HCT116 (cell line): ENCODE results near the gene CDK4. TPM values are rescaled to one million over a fixed set of nuclear protein-coding genes. Genes with fewer than 3 reads are reported as not detected.

Experiments used
- ATAC-seq: fragments of 200-7000 bp; cut with Tn5 transposase; 2 replicates; pipeline ENCODE4 v1.9.1; 2020; ENCODE audit warnings: mild to moderate bottlenecking, moderate library complexity
- BruUV-seq: library from RNA; stranded (reverse); fragments of 400-500 nt; replicated peaks from 2 replicates; lab custom pipeline; 2021; lab: Mats Ljungman, UMichigan
- CTCF ChIA-PET: fragments of 300-600 bp; sonication (Branson Sonifier 250); formaldehyde crosslinking; loops from one replicate; lab custom pipeline; 2021; ENCODE audit warnings: antibody characterized with exemption; lab: Charles Lee
- POLR2A ChIA-PET: fragments of 300-600, 350-600 bp; sonication (Branson Sonifier 250); formaldehyde crosslinking; loops from one replicate; lab custom pipeline; 2021; ENCODE audit warnings: antibody characterized with exemption; lab: Charles Lee
- RAD21 ChIA-PET, 2 experiments: fragments of 300-600 bp; sonication (Branson Sonifier 250); formaldehyde crosslinking; loops; one replicate each; lab custom pipeline; 2023; ENCODE audit warnings: low total read pairs in 2 of 2; ENCODE audit not compliant: uncharacterized antibody in 2 of 2, unreplicated experiment in 2 of 2, low non-redundant PET in 1 of 2; lab: Charles Lee
- DNase-seq: peaks from one replicate; pipeline ENCODE4 v3.0.0-alpha.2; 2010; ENCODE audit warnings: low read depth, low spot score
- H2AFZ ChIP-seq: fragments of 200-600 bp; shearing (Covaris generic), sonication (generic); 2 replicates; pipeline ENCODE4 v1.6.1; 2017; ENCODE audit warnings: low read depth, mixed run types, mixed read lengths, antibody characterized with exemption, low read length; ENCODE audit not compliant: poor library complexity, severe bottlenecking
- H3K27ac ChIP-seq: 2 replicates; pipeline ENCODE4 v1.5.1; 2012; ENCODE audit warnings: low read depth, low read length
- H3K27me3 ChIP-seq: fragments of 200-600 bp; sonication (generic); 2 replicates; pipeline ENCODE4 v1.6.1; 2016; ENCODE audit warnings: mixed run types, low read length, mixed read lengths; ENCODE audit not compliant: insufficient read depth
- H3K36me3 ChIP-seq, 2 experiments: fragments of 200-500 bp in 1 of 2; fragments of 200-600 bp in 1 of 2; sonication (Bioruptor generic) in 1 of 2; sonication (generic) in 1 of 2; 2 replicates each; pipeline versions ENCODE4 v1.5.1 to v1.6.1; 2014 to 2016; ENCODE audit warnings: low read length in 2 of 2, inconsistent platforms in 1 of 2, mixed read lengths in 1 of 2, mixed run types in 1 of 2; ENCODE audit not compliant: insufficient read depth in 2 of 2, control insufficient read depth in 1 of 2
- H3K4me1 ChIP-seq, 2 experiments: fragments of 200-600 bp in 1 of 2; sonication (generic) in 1 of 2; 2 replicates each; pipeline versions ENCODE4 v1.5.1 to v1.6.1; 2012 to 2017; ENCODE audit warnings: low read length in 2 of 2, inconsistent platforms in 1 of 2, mild to moderate bottlenecking in 1 of 2, mixed read lengths in 1 of 2, mixed run types in 1 of 2, moderate library complexity in 1 of 2; ENCODE audit not compliant: insufficient read depth in 2 of 2, control insufficient read depth in 1 of 2
- H3K4me2 ChIP-seq: fragments of 200-600 bp; sonication (generic); 2 replicates; pipeline ENCODE4 v1.6.1; 2017; ENCODE audit warnings: mixed run types, low read length, mixed read lengths
- H3K4me3 ChIP-seq, 2 experiments: fragments of 200-600 bp in 1 of 2; sonication (generic) in 1 of 2; replicated peaks in 1 of 2; 2 replicates each; pipeline ENCODE4 v1.5.1; 2011 to 2016; ENCODE audit warnings: low read length in 2 of 2, control low read depth in 1 of 2, low read depth in 1 of 2, mild to moderate bottlenecking in 1 of 2, mixed read lengths in 1 of 2, mixed run types in 1 of 2
- H3K79me2 ChIP-seq: fragments of 200-600 bp; sonication (generic); 2 replicates; pipeline ENCODE4 v1.6.1; 2017; ENCODE audit warnings: mild to moderate bottlenecking, mixed run types, low read length, moderate library complexity, mixed read lengths; ENCODE audit not compliant: insufficient read depth
- H3K9ac ChIP-seq: fragments of 200-600 bp; sonication (generic); 2 replicates; pipeline ENCODE4 v1.6.1; 2016; ENCODE audit warnings: low read length, mixed read lengths
- H3K9me2 ChIP-seq: fragments of 200-600 bp; sonication (generic), shearing (Covaris generic); 2 replicates; pipeline ENCODE4 v1.6.1; 2017; ENCODE audit warnings: mixed run types, mild to moderate bottlenecking, moderate library complexity; ENCODE audit not compliant: insufficient read depth
- H3K9me3 ChIP-seq, 2 experiments: fragments of 200-500 bp in 1 of 2; fragments of 200-600 bp in 1 of 2; sonication (Bioruptor generic) in 1 of 2; sonication (generic) in 1 of 2; 2 replicates each; pipeline ENCODE4 v1.6.1; 2014 to 2017; ENCODE audit warnings: low read length in 2 of 2, mixed read lengths in 2 of 2, inconsistent platforms in 1 of 2, low read depth in 1 of 2, mild to moderate bottlenecking in 1 of 2, mixed run types in 1 of 2, moderate library complexity in 1 of 2; ENCODE audit not compliant: control insufficient read depth in 1 of 2, insufficient read depth in 1 of 2
- H4K20me1 ChIP-seq: fragments of 200-600 bp; sonication (generic), shearing (Covaris generic); 2 replicates; pipeline ENCODE4 v1.6.1; 2017; ENCODE audit warnings: mixed run types, mild to moderate bottlenecking, moderate library complexity; ENCODE audit not compliant: insufficient read depth
- CBX3 ChIP-seq: IDR thresholded peaks from 2 replicates; pipeline ENCODE4 v1.6.1; 2012; ENCODE audit warnings: low read depth
- EGR1 ChIP-seq: IDR thresholded peaks from 2 replicates; pipeline ENCODE4 v1.6.1; 2012; ENCODE audit warnings: low read depth
- ELF1 ChIP-seq: IDR thresholded peaks from 2 replicates; pipeline ENCODE4 v1.6.1; 2012; ENCODE audit warnings: low read depth, borderline replicate concordance
- EZH2 ChIP-seq: fragments of 200-600 bp; sonication (generic); IDR thresholded peaks from 2 replicates; pipeline ENCODE4 v1.6.1; 2017; ENCODE audit warnings: antibody characterized with exemption, mixed run types
- RAD21 ChIP-seq: IDR thresholded peaks from 2 replicates; pipeline ENCODE4 v1.6.1; 2012; ENCODE audit warnings: low read depth, mild to moderate bottlenecking
- REST ChIP-seq: IDR thresholded peaks from 2 replicates; pipeline ENCODE4 v1.6.1; 2012; ENCODE audit warnings: low read depth
- SIN3A ChIP-seq: IDR thresholded peaks from 2 replicates; pipeline ENCODE4 v1.6.1; 2012; ENCODE audit warnings: low read depth
- SP1 ChIP-seq: IDR thresholded peaks from 2 replicates; pipeline ENCODE4 v1.6.1; 2012; ENCODE audit warnings: low read depth
- TCF7L2 ChIP-seq: IDR thresholded peaks from 2 replicates; pipeline ENCODE4 v1.7.0; 2011; ENCODE audit warnings: borderline replicate concordance, inconsistent platforms; ENCODE audit not compliant: insufficient read depth, insufficient read length; ENCODE audit errors: extremely low read depth
- intact Hi-C: fragments of 100-400 bp; cut with micrococcal nuclease; formaldehyde crosslinking; loops from 2 replicates; pipeline ENCODE4 v1.10.0; 2022
- total RNA-seq: library from RNA; stranded (reverse); gene quantifications from one replicate; pipeline ENCODE4 v1.2.1, GENCODE V29; 2021; ENCODE audit not compliant: unreplicated experiment

The CDK4 gene
- total RNA-seq, 1 experiment from 2014 or later = 206 TPM

DNA sequence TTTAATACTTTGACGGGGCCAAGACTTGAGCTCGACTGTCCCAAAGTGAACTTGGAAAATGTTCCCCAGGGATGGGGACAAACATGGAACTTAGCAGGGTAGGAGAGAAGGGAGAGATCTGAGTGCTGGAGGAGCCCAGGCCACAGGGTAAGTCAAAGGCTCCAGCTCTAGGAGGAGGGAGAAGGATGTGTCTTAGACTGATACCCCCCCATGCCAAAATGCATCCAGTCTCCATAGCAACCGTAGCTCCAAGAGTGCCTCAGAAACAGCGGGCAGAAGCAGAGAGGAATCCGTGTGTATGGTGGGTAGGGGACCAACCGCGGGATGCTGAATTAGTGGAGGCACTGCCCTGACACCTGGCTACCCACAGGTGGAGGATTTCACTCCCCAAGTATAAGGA is 12.7 kb downstream of the CDK4 start (continued):
- TF ChIP-seq REST (no peak), SP1 (no peak), TCF7L2 (no peak), RAD21 (no peak), EGR1 (no peak), CBX3 (no peak), SIN3A (no peak), EZH2 (no peak)

DNA sequence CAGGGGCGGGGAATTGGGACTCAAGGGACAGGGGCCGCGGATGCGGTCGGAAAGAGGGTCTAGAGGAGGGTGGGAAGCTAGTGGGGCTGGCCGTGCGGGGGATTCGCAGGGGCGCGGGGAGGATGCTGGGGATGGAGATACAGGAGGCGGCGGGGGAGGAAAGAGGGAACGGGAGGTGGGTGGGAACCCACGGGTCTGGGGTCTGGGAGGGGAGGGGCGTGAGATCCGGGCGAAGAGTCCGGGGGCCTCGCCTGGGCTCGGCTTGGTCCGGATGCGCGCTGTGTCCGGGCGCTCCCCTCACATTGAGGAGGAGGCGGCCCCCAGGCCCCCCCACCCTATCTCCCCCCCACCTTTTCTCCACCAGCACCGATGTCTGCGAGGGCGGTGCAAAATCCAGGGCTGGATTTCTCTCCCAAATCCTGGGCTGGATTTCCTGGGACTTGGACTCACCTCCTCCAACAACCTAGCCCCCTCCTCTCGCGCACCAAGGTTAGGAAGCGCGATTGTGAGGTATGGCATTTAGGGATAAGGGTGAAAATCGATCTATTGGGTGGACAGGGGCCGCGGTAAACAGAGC is 13.4 kb downstream of the CDK4 start, which contains the start of gene AGAP2:
TSS of gene AGAP2 (minus strand) at position 82 of the 577 bp plus-strand sequence. CDS start 496 bp downstream, outside the sequence.
- Histone ChIP-seq H3K27ac (no peak within 1 kb of the TSS), H2AFZ (no peak within 1 kb of the TSS), H4K20me1 (no peaks in the 10 kb centered on the region), H3K4me2 (no peak within 1 kb of the TSS), H3K9me3 (no peaks in the 10 kb centered on the region), H3K9ac (no peak within 1 kb of the TSS), H3K4me3 (no peak within 1 kb of the TSS), H3K4me1 (peaks cover 8 to 20% of the 10 kb centered on the region in 2 experiments; a peak in 3 of 4 replicates), H3K9me2 (no peaks in the 10 kb centered on the region), H3K79me2 (no peaks in the 10 kb centered on the region), H3K36me3 (peaks cover 0 to 2% of the 10 kb centered on the region in 2 experiments; a peak in 1 of 4 replicates), H3K27me3 (no peaks in the 10 kb centered on the region)
- TF ChIP-seq SP1 (peak; percentile 11; the same call in 1 of the 2 replicates), ELF1 (no peak)
- ATAC-seq (no peak), DNase-seq (no peak)
- no TSS peak for BruUV-seq
- CTCF ChIA-PET = no interaction called here
- intact Hi-C loops = no loop called here
- RAD21 ChIA-PET = no interaction called here
- POLR2A ChIA-PET = no interaction called here
